Activated CD4-positive, alpha-beta T cell treated with anti-CD3 and anti-CD28 coated beads for 36 hours (primary cell): ENCODE data around the gene DOK3. TPM values are rescaled to one million over a fixed set of nuclear protein-coding genes. Genes with fewer than 3 reads are reported as not detected.

Experiments used
- ATAC-seq: fragments of 200-7000 bp; cut with Tn5 transposase; one replicate; pipeline ENCODE4 v1.10.0; 2021; ENCODE audit warnings: mild to moderate bottlenecking, moderate library complexity
- CTCF ChIA-PET: fragments of 350-600 bp; sonication (Branson Sonifier 250); formaldehyde crosslinking; loops from one replicate; lab custom pipeline; 2021; ENCODE audit warnings: antibody characterized with exemption; lab: Charles Lee
- POLR2A ChIA-PET: fragments of 350-600 bp; sonication (Branson Sonifier 250); formaldehyde crosslinking; loops from one replicate; lab custom pipeline; 2021; ENCODE audit warnings: antibody characterized with exemption, inconsistent platforms; lab: Charles Lee
- DNase-seq: peaks from one replicate; pipeline ENCODE4 v3.0.0-alpha.2; 2020
- H3K27ac Mint-ChIP-seq: one replicate; pipeline ENCODE4 v1.8.0; 2021; ENCODE audit warnings: mixed read lengths
- H3K27me3 Mint-ChIP-seq: one replicate; pipeline ENCODE4 v1.8.0; 2021; ENCODE audit warnings: mixed read lengths
- H3K36me3 Mint-ChIP-seq: one replicate; pipeline ENCODE4 v1.8.0; 2021; ENCODE audit warnings: low read depth, mixed read lengths
- H3K4me1 Mint-ChIP-seq: one replicate; pipeline ENCODE4 v1.8.0; 2021; ENCODE audit warnings: mixed read lengths
- H3K4me3 Mint-ChIP-seq: one replicate; pipeline ENCODE4 v1.8.0; 2021; ENCODE audit warnings: mild to moderate bottlenecking, moderate library complexity, mixed read lengths
- H3K9me3 Mint-ChIP-seq: one replicate; pipeline ENCODE4 v1.8.0; 2021; ENCODE audit warnings: low read depth, mixed read lengths
- intact Hi-C, 2 experiments: fragments of 100-400 bp; cut with DNase I in 1 of 2; cut with micrococcal nuclease in 1 of 2; formaldehyde crosslinking; loops; one replicate each; pipeline versions ENCODE4 v1.14.2 to v1.15.1; 2022 to 2024; cut with DNase I, micrococcal nuclease
- total RNA-seq, 2 experiments: library from RNA; stranded (reverse); gene quantifications; one replicate each; pipeline ENCODE4 v1.2.3, GENCODE V29; 2021

Gene DOK3
- total RNA-seq = 1 to 10 TPM; 4.2 to 4.8 TPM

- Mint-ChIP-seq H3K4me3 (no peak within 1 kb of the TSS), H3K9me3 (no peaks in the 10 kb centered on the region), H3K27ac (no peak within 1 kb of the TSS), H3K4me1 (peaks cover 10% of the 10 kb centered on the region), H3K36me3 (peaks cover 45% of the 10 kb centered on the region), H3K27me3 (no peaks in the 10 kb centered on the region)
- ATAC-seq (peak; percentile 20), DNase-seq (peak; percentile 43)
- POLR2A ChIA-PET = no interaction called here
- intact Hi-C loops = no loop called here
- CTCF ChIA-PET = interaction anchor here (0.5 to 2.2 kb wide), 4 partner anchors 9 to 254 kb away, joined by 4 to 13 read pairs (median 4); partner anchors contain the start of gene PDLIM7
These were observed at the start of gene DOK3 for GRCh38 chr5:177509381-177509951. Gene DOK3 (minus strand): TSS chr5:177509826. CDS start chr5:177509540, 286 bp downstream.

GRCh38 chr5:177557796-177558195 lies 48.2 kb upstream of the DOK3 start:
- ChIA-PET CTCF (interaction anchor here (0.7 to 1.6 kb wide), 3 partner anchors 12 to 421 kb away, joined by 3 to 4 read pairs (median 3); no protein-coding TSS in a partner anchor), POLR2A (no interaction called here)
- no peak overlapping the region for H3K4me3 Mint-ChIP-seq
- H3K9me3 Mint-ChIP-seq = no peaks in the 10 kb centered on the region
- H3K4me1 Mint-ChIP-seq = peaks cover 13% of the 10 kb centered on the region
- ATAC-seq = no peak
- intact Hi-C loops = loop anchor here in 1 of 2 experiments (10.0 kb wide), 1 partner anchor 553 kb away; the partner anchor contains the start of gene UIMC1
- H3K27me3 Mint-ChIP-seq = no peaks in the 10 kb centered on the region
- DNase-seq = no peak
- peaks cover 5% of the 10 kb centered on the region for H3K36me3 Mint-ChIP-seq
- H3K27ac Mint-ChIP-seq = no peak overlapping the region

GRCh38 chr5:177557041-177557647 lies 47.5 kb upstream of the DOK3 start:
- Mint-ChIP-seq H3K9me3 (no peaks in the 10 kb centered on the region), H3K27me3 (no peaks in the 10 kb centered on the region), H3K36me3 (peaks cover 8% of the 10 kb centered on the region), H3K27ac (no peak overlapping the region), H3K4me1 (peaks cover 19% of the 10 kb centered on the region), H3K4me3 (no peak overlapping the region)
- ATAC-seq = no peak
- POLR2A ChIA-PET = no interaction called here
- no peak for DNase-seq
- intact Hi-C loops = loop anchor here in 1 of 2 experiments (10.0 kb wide), 1 partner anchor 552 kb away; the partner anchor contains the start of gene UIMC1
- CTCF ChIA-PET = interaction anchor here (0.6 to 1.6 kb wide), 3 partner anchors 12 to 56 kb away, joined by 3 to 4 read pairs (median 3); no protein-coding TSS in a partner anchor

DNA sequence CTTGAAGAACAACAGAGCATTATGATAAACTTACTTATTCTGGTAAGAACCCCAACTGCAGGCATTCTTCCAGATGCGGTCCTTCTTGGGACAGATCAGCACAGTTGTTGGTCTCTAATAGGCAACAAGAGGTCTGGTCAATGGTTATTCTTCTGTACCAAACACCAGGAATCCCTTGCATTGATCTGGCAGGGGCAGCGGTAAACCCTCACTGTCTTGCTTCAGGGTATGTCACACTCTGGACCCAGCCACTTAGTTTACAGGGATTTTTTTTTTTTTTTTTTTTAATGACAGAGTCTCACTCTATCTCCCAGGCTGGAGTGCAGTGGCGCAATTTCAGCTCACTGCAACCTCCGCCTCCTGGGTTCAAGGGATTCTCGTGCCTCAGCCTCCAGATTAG lies 46.0 kb upstream of the DOK3 start:
- no peak for DNase-seq
- POLR2A ChIA-PET = no interaction called here
- no peak overlapping the region for H3K27ac Mint-ChIP-seq
- H3K27me3 Mint-ChIP-seq = no peaks in the 10 kb centered on the region
- no peak for ATAC-seq
- no peaks in the 10 kb centered on the region for H3K9me3 Mint-ChIP-seq
- peaks cover 13% of the 10 kb centered on the region for H3K36me3 Mint-ChIP-seq
- peak overlapping the region; percentile 80 for H3K4me3 Mint-ChIP-seq
- peaks cover 22% of the 10 kb centered on the region for H3K4me1 Mint-ChIP-seq
- CTCF ChIA-PET = interaction anchor here (0.6 to 1.6 kb wide), 3 partner anchors 12 to 1078 kb away, joined by 3 read pairs; no protein-coding TSS in a partner anchor
- intact Hi-C loops = loop anchor here (2.0 to 10.0 kb wide), 3 partner anchors 39 to 551 kb away; partner anchors contain the start of genes DDX41 (in 1 of the 2), LMAN2 (in 1 of the 2) and UIMC1 (in 1 of the 2)

DNA sequence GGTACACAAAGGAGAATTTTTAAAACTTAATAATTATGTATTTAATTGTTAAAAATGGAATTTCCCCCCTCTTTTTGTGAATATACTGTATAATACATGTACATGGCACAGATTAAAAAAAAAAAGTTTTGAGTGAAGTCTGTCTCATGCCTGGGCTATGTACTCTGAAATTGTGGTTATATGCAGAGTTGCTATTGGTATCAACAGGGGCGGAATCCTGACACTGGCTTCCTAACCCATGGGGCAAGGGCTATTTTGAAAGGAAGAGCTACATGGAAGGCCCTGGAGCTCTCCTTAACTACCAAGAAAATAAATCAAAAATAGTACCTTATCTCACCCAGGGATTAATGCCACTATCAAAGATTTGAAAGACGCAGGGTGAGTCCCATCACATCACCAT lies 45.6 kb upstream of the DOK3 start:
- H3K4me3 Mint-ChIP-seq = peak overlapping the region; percentile 80
- DNase-seq (no peak), ATAC-seq (no peak)
- peaks cover 24% of the 10 kb centered on the region for H3K4me1 Mint-ChIP-seq
- peak overlapping the region; percentile 66 for H3K27ac Mint-ChIP-seq
- CTCF ChIA-PET = interaction anchor here (0.5 to 1.6 kb wide), 4 partner anchors 12 to 1078 kb away, joined by 3 read pairs; no protein-coding TSS in a partner anchor
- POLR2A ChIA-PET = no interaction called here
- H3K9me3 Mint-ChIP-seq = no peaks in the 10 kb centered on the region
- H3K36me3 Mint-ChIP-seq = peaks cover 13% of the 10 kb centered on the region
- no peaks in the 10 kb centered on the region for H3K27me3 Mint-ChIP-seq
- intact Hi-C loops = loop anchor here (2.0 to 10.0 kb wide), 3 partner anchors 38 to 550 kb away; partner anchors contain the start of genes DDX41 (in 1 of the 2), LMAN2 (in 1 of the 2) and UIMC1 (in 1 of the 2)

- CTCF ChIA-PET = interaction anchor here (0.5 kb wide), 1 partner anchor 138 kb away, joined by 3 read pairs; no protein-coding TSS in a partner anchor
- peak within 1 kb of the TSS; percentile 80 for H3K4me3 Mint-ChIP-seq
- H3K36me3 Mint-ChIP-seq = peaks cover 13% of the 10 kb centered on the region
- no peaks in the 10 kb centered on the region for H3K9me3 Mint-ChIP-seq
- peak; percentile 99 for ATAC-seq
- DNase-seq = peak; percentile 98
- H3K27ac Mint-ChIP-seq = peak within 1 kb of the TSS; percentile 66
- H3K27me3 Mint-ChIP-seq = no peaks in the 10 kb centered on the region
- POLR2A ChIA-PET = no interaction called here
- peaks cover 25% of the 10 kb centered on the region for H3K4me1 Mint-ChIP-seq
- intact Hi-C loops = loop anchor here (1.0 to 10.0 kb wide), 6 partner anchors 37 to 550 kb away; partner anchors contain the start of genes TMED9 (in 2 of the 2), B4GALT7 (in 1 of the 2), DDX41 (in 1 of the 2) and LMAN2 (in 1 of the 2)
These were observed 45.0 kb upstream of the DOK3 start, which contains the start of gene FAM193B for GRCh38 chr5:177554474-177555111. Gene FAM193B (minus strand): TSS chr5:177554563. CDS start chr5:177554458, 105 bp downstream.

GRCh38 chr5:177553671-177554429 lies 44.2 kb upstream of the DOK3 start:
- Mint-ChIP-seq H3K4me1 (peaks cover 25% of the 10 kb centered on the region), H3K9me3 (no peaks in the 10 kb centered on the region), H3K27ac (peak overlapping the region; percentile 42), H3K4me3 (peak overlapping the region; percentile 80), H3K27me3 (no peaks in the 10 kb centered on the region), H3K36me3 (peaks cover 13% of the 10 kb centered on the region)
- POLR2A ChIA-PET = no interaction called here
- CTCF ChIA-PET = interaction anchor here (1.0 kb wide), 2 partner anchors 16 to 30 kb away, joined by 3 to 4 read pairs; no protein-coding TSS in a partner anchor
- DNase-seq = peak; percentile 66
- ATAC-seq = peak; percentile 45
- intact Hi-C loops = loop anchor here (1.0 to 10.0 kb wide), 6 partner anchors 37 to 549 kb away; partner anchors contain the start of genes TMED9 (in 2 of the 2), B4GALT7 (in 1 of the 2), DDX41 (in 1 of the 2) and LMAN2 (in 1 of the 2)

DNA sequence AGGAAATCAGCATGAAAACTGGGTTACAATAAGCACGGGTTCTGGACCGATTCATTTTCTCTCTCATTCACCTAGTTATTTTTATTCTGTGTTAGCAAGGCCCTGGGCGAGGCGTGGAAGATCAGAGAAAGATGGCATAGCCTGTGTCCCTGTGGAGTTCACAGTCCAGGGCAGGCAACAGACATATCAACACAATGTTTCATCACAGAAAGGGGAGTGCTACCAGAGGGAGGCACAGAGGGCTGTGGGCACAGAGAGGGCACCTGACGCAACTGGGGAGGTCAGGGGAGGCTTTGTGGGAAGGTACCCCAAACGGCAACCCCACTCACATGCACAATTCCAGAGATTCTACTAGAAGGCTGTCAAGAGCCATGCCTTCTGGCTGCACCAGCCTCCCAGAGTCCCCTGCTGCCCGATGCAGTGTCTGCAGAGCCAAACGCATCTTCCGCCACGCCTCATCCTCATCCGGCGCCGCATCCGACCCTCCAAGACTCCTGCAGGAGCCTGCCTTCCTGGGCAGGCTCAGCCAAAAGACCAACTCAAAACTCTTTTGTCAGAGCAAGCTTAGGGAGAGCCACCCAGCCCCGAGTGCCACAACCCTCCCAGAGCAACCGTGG lies 43.3 kb upstream of the DOK3 start:
- Mint-ChIP-seq H3K9me3 (no peaks in the 10 kb centered on the region), H3K27me3 (no peaks in the 10 kb centered on the region), H3K36me3 (peaks cover 13% of the 10 kb centered on the region), H3K4me3 (peak overlapping the region; percentile 80), H3K27ac (peak overlapping the region; percentile 38), H3K4me1 (peaks cover 25% of the 10 kb centered on the region)
- ATAC-seq = no peak
- no peak for DNase-seq
- intact Hi-C loops = loop anchor here in 1 of 2 experiments (10.0 kb wide), 1 partner anchor 548 kb away; the partner anchor contains the start of gene UIMC1
- POLR2A ChIA-PET = no interaction called here
- CTCF ChIA-PET = interaction anchor here (1.0 kb wide), 2 partner anchors 17 to 29 kb away, joined by 3 to 4 read pairs; no protein-coding TSS in a partner anchor

DNA sequence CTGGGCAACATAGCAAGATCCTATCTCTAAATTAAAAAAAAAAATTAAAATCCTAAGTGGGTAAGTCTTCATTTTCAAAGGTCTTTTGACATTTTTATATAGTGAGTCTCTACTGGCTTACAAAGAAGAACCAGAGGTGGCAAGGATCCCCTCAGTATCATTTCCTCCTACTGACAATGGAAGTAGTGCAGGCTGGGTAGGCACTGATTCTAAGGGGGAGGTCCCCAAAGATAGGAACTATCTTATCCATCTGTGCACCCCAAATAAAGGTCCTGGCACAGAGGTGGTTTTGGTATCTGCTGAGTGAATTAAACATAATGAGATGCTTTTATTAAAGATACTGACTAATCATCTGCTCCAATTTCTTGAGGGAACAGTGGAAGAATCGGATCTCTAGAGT lies 40.5 kb upstream of the DOK3 start:
- DNase-seq = no peak
- CTCF ChIA-PET = interaction anchor here (0.6 to 1.3 kb wide), 2 partner anchors 49 to 677 kb away, joined by 3 read pairs; no protein-coding TSS in a partner anchor
- H3K4me3 Mint-ChIP-seq = no peak overlapping the region
- no peaks in the 10 kb centered on the region for H3K9me3 Mint-ChIP-seq
- POLR2A ChIA-PET = no interaction called here
- peaks cover 40% of the 10 kb centered on the region for H3K4me1 Mint-ChIP-seq
- H3K27ac Mint-ChIP-seq = no peak overlapping the region
- intact Hi-C loops = loop anchor here in 1 of 2 experiments (10.0 kb wide), 1 partner anchor 545 kb away; the partner anchor contains the start of gene UIMC1
- no peaks in the 10 kb centered on the region for H3K27me3 Mint-ChIP-seq
- no peak for ATAC-seq
- H3K36me3 Mint-ChIP-seq = peaks cover 16% of the 10 kb centered on the region

DNA sequence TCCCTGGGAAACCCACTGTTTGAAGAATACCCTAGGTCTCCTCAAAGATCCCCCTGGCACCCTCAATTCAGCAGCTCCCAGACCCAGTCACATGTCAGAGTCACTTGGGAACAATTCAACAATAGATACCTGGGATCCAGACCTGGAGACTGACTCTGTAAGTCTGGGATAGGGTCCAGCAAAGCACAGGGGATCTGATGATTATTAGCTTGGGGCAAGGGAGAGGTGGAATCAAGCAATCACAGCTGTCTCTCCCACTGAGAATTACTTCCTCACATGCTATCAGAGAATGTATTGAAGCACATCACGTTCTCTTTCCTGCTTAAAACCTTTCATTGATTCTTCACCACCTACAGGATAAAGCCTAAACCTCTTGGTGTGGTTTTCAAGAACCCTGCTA lies 38.9 kb upstream of the DOK3 start:
- intact Hi-C loops = no loop called here
- Mint-ChIP-seq H3K4me1 (peaks cover 35% of the 10 kb centered on the region), H3K4me3 (no peak overlapping the region), H3K9me3 (no peaks in the 10 kb centered on the region), H3K36me3 (peaks cover 16% of the 10 kb centered on the region), H3K27me3 (no peaks in the 10 kb centered on the region), H3K27ac (no peak overlapping the region)
- CTCF ChIA-PET = no interaction called here
- DNase-seq (no peak), ATAC-seq (no peak)
- POLR2A ChIA-PET = no interaction called here
